ENCODE results near the gene NEUROD1. TPM values are rescaled to one million over a fixed set of nuclear protein-coding genes. Genes with fewer than 3 reads are reported as not detected.

Gene NEUROD1
- total and polyA plus RNA-seq, 9 of the 15 experiments (the other 6 are each of a cell fraction or from before 2014, with no cell fraction given), result not detected

- Histone ChIP-seq H4K20me1 (replicated peaks; ENCODE audit: control insufficient read depth, insufficient read depth, low read length) (no peaks in the 10 kb centered on the region), H2AFZ (ENCODE audit: low read depth, low read length) (no peak overlapping the region), H3K4me3 (no peak overlapping the region), H3K27ac (ENCODE audit: extremely low read depth, low read depth, low read length) (no peak overlapping the region), H3K9ac (ENCODE audit: insufficient read depth in 1 of 2, low read depth in 2 of 2, low read length in 2 of 2) (no peak overlapping the region), H3K4me2 (ENCODE audit: insufficient read depth, low read length) (no peak overlapping the region), H3K27me3 (ENCODE audit: control insufficient read depth in 2 of 2, insufficient read depth in 2 of 2, low read length in 2 of 2) (no peaks in the 10 kb centered on the region), H3K9me3 (replicated peaks; ENCODE audit: control insufficient read depth, insufficient read depth, low read depth, low read length) (no peaks in the 10 kb centered on the region), H3K9me1 (ENCODE audit: control insufficient read depth, insufficient read depth, low read length) (no peaks in the 10 kb centered on the region), H3K36me3 (ENCODE audit: control insufficient read depth, insufficient read depth, low read length) (no peaks in the 10 kb centered on the region), H3K79me2 (ENCODE audit: control insufficient read depth, insufficient read depth, low read length) (no peaks in the 10 kb centered on the region), H3K4me1 (replicated peaks in 1 of 2; ENCODE audit: control insufficient read depth in 2 of 2, insufficient read depth in 2 of 2, low read length in 2 of 2) (no peaks in the 10 kb centered on the region)
- intact Hi-C loops (cut with micrococcal nuclease), result loop anchor here (1.0 to 5.0 kb wide), 5 partner anchors 143 to 1591 kb away; no protein-coding TSS in a partner anchor
- WGBS (ENCODE audit: insufficient coverage, low coverage, missing lambda C conversion rate), result 5% methylated on average over 2 of the region's 2 CpGs
- ChIA-PET POLR2A (no interaction called here), CTCF (ENCODE audit: low intra/inter-chr PET ratio) (interaction anchor here (0.6 to 1.4 kb wide), 2 partner anchors 362 to 1590 kb away, joined by 3 to 20 read pairs; no protein-coding TSS in a partner anchor)
- DNase-seq (ENCODE audit: extremely low read depth in 1 of 4, low spot score in 3 of 4), result peak; percentile 37 to 81 (median 52)
- FAIRE-seq, result peak; percentile 94
- in situ Hi-C loops (cut with MboI), result no loop called here
- peak; percentile 90 for ATAC-seq
- BruUV-seq (replicated peaks), result no TSS peak
- TF ChIP-seq RAD21 (CRISPR knock-in tag; conservative IDR thresholded peaks at IDR 0.05 in 1 of 2, IDR thresholded peaks at IDR 0.05 in 1 of 2), result peak; percentile 78 to 93
- peak; percentile 67 for TF ChIP-seq DEAF1 (CRISPR knock-in tag; IDR thresholded peaks at IDR 0.05)
- TF ChIP-seq PPARD (CRISPR knock-in tag; IDR thresholded peaks at IDR 0.05), result no peak
- TF ChIP-seq THRAP3 (IDR thresholded peaks at IDR 0.05; ENCODE audit: borderline replicate concordance), result no peak
- TF ChIP-seq UBTF (IDR thresholded peaks at IDR 0.05; ENCODE audit: borderline replicate concordance in 1 of 2, low read depth in 2 of 2, low read length in 2 of 2), result no peak
- peak; percentile 26; the same call in 1 of the 2 replicates for TF ChIP-seq LCOR (CRISPR knock-in tag; IDR thresholded peaks at IDR 0.05)
- peak; percentile 80 for TF ChIP-seq REST (IDR thresholded peaks at IDR 0.05; ENCODE audit: borderline replicate concordance)
- no peak for TF ChIP-seq REST (CRISPR knock-in tag; IDR thresholded peaks at IDR 0.05; ENCODE audit: low read depth)
- peak; percentile 81 for TF ChIP-seq SMC3 (conservative IDR thresholded peaks at IDR 0.05; ENCODE audit: insufficient read depth, low read depth, low read length)
These were observed 34.8 kb upstream of the NEUROD1 start for GRCh38 chr2:181715033-181715630.
